Measurements from ENCODE around the gene TBC1D24. TPM values are rescaled to one million over a fixed set of nuclear protein-coding genes. Genes with fewer than 3 reads are reported as not detected.

TBC1D24 gene
- polyA plus RNA-seq, 1 of the 3 experiments (the other 2 are of a cell fraction): 6.7 TPM

DNA sequence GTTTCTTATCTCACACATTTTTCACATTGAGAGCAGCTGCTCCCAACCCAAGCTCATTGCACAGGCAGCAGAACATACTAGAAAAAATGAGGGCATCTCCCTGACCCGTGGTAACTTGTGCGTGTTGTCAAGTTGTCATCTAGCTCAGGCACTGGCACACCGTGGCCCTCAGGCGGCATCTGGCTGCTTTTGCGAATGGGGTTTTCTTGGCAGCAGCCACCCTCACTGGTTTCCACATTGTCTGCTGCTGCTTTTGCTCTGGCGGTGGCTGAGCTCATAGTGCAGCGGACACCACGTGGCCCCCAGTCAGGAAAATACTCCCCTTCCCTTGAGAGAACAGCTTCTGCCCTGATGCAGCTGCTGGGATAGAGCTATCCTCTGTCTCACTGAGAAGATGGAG, 24.4 kb upstream of the TBC1D24 start:
- Histone ChIP-seq H3K9me2 (no peaks in the 10 kb centered on the region), H3K36me3 (replicated peaks in 1 of 2; ENCODE audit: control insufficient read depth in 1 of 2, insufficient read depth in 2 of 2, low read length in 1 of 2) (peaks cover 11 to 39% of the 10 kb centered on the region in 2 experiments), H3K4me2 (no peak overlapping the region), H3K4me3 (ENCODE audit: low read depth in 2 of 2, low read length in 1 of 2) (no peak overlapping the region), H3K4me1 (ENCODE audit: control insufficient read depth in 1 of 2, insufficient read depth in 2 of 2, low read depth in 1 of 2, low read length in 1 of 2) (no peaks in the 10 kb centered on the region), H3K9me3 (no peaks in the 10 kb centered on the region), H2AFZ (ENCODE audit: low read depth) (no peak overlapping the region), H3K27ac (ENCODE audit: low read depth in 2 of 2, low read length in 1 of 2) (no peak overlapping the region), H4K20me1 (ENCODE audit: insufficient read depth) (no peaks in the 10 kb centered on the region), H3K79me2 (ENCODE audit: insufficient read depth) (peaks cover 12% of the 10 kb centered on the region; the same call in 1 of the 2 replicates), H3K9ac (no peak overlapping the region), H3F3A (replicated peaks; ENCODE audit: insufficient read depth) (peaks cover 8% of the 10 kb centered on the region), H3K27me3 (ENCODE audit: insufficient read depth) (no peaks in the 10 kb centered on the region)
- CTCF ChIA-PET: interaction anchor here (0.6 to 1.5 kb wide), 4 partner anchors 51 to 182 kb away, joined by 3 to 9 read pairs (median 3); partner anchors contain the start of gene ABCA3
- POLR2A ChIA-PET: no interaction called here
- no peak for DNase-seq
- WGBS (ENCODE audit: low lambda C conversion rate): 89% methylated on average over 8 of the region's 8 CpGs
- TF ChIP-seq RCOR1 (IDR thresholded peaks at IDR 0.05; ENCODE audit: low read length) (no peak), TCF12 (IDR thresholded peaks at IDR 0.05) (no peak)
- TF ChIP-seq, protein P1, sequence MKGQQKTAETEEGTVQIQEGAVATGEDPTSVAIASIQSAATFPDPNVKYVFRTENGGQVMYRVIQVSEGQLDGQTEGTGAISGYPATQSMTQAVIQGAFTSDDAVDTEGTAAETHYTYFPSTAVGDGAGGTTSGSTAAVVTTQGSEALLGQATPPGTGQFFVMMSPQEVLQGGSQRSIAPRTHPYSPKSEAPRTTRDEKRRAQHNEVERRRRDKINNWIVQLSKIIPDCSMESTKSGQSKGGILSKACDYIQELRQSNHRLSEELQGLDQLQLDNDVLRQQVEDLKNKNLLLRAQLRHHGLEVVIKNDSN (IDR thresholded peaks at IDR 0.05; ENCODE audit: borderline replicate concordance, low read depth): no peak

DNA sequence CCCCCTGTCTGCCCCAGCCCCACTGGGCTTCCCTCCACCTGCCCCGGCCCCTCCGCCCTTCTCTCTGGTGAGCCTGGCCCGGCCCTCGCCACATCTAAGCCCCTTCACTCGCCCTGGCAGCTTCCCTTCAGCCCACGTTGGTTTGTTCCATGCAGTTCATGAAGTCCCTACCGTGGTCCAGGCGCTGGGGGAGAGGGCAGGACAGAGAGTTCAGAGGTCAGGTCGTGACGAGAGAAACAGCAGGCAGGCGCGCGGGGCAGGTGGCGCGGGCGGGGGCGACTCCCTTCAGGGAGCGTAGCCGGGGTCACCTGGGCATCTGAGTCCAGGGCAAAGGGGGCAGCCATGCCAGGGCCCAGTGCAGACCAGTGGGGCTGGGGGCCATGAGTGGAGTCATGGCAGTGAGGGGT, 23.9 kb upstream of the TBC1D24 start:
- ChIA-PET CTCF (interaction anchor here (0.6 to 1.5 kb wide), 4 partner anchors 50 to 182 kb away, joined by 3 to 9 read pairs (median 3); partner anchors contain the start of gene ABCA3), POLR2A (no interaction called here)

More for the DNA sequence above, 23.9 kb upstream of the TBC1D24 start:
- Histone ChIP-seq H3K4me2 (no peak overlapping the region), H3K27ac (ENCODE audit: low read depth in 2 of 2, low read length in 1 of 2) (no peak overlapping the region), H3K27me3 (ENCODE audit: insufficient read depth) (no peaks in the 10 kb centered on the region), H3K4me1 (ENCODE audit: control insufficient read depth in 1 of 2, insufficient read depth in 2 of 2, low read depth in 1 of 2, low read length in 1 of 2) (no peaks in the 10 kb centered on the region), H3K36me3 (replicated peaks in 1 of 2; ENCODE audit: control insufficient read depth in 1 of 2, insufficient read depth in 2 of 2, low read length in 1 of 2) (peaks cover 11 to 39% of the 10 kb centered on the region in 2 experiments), H3K9ac (no peak overlapping the region), H3K79me2 (ENCODE audit: insufficient read depth) (peaks cover 12% of the 10 kb centered on the region; the same call in 1 of the 2 replicates), H3K9me2 (no peaks in the 10 kb centered on the region), H2AFZ (ENCODE audit: low read depth) (no peak overlapping the region), H3K9me3 (no peaks in the 10 kb centered on the region), H4K20me1 (ENCODE audit: insufficient read depth) (no peaks in the 10 kb centered on the region), H3F3A (replicated peaks; ENCODE audit: insufficient read depth) (peaks cover 8% of the 10 kb centered on the region), H3K4me3 (ENCODE audit: low read depth in 2 of 2, low read length in 1 of 2) (no peak overlapping the region)
- no peak for DNase-seq
- TF ChIP-seq RAD21 (IDR thresholded peaks at IDR 0.05; ENCODE audit: low read length): no peak
- TF ChIP-seq SMC3 (IDR thresholded peaks at IDR 0.05; ENCODE audit: low read depth, low read length): no peak
- TF ChIP-seq MEF2A (IDR thresholded peaks at IDR 0.05; ENCODE audit: borderline replicate concordance, low read depth): no peak
- TF ChIP-seq, protein P2, sequence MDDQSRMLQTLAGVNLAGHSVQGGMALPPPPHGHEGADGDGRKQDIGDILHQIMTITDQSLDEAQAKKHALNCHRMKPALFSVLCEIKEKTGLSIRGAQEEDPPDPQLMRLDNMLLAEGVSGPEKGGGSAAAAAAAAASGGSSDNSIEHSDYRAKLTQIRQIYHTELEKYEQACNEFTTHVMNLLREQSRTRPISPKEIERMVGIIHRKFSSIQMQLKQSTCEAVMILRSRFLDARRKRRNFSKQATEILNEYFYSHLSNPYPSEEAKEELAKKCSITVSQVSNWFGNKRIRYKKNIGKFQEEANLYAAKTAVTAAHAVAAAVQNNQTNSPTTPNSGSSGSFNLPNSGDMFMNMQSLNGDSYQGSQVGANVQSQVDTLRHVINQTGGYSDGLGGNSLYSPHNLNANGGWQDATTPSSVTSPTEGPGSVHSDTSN (IDR thresholded peaks at IDR 0.05): no peak
- no peak for TF ChIP-seq SIN3A (IDR thresholded peaks at IDR 0.05; ENCODE audit: borderline replicate concordance, low read depth, low read length)
- TF ChIP-seq, protein P3, sequence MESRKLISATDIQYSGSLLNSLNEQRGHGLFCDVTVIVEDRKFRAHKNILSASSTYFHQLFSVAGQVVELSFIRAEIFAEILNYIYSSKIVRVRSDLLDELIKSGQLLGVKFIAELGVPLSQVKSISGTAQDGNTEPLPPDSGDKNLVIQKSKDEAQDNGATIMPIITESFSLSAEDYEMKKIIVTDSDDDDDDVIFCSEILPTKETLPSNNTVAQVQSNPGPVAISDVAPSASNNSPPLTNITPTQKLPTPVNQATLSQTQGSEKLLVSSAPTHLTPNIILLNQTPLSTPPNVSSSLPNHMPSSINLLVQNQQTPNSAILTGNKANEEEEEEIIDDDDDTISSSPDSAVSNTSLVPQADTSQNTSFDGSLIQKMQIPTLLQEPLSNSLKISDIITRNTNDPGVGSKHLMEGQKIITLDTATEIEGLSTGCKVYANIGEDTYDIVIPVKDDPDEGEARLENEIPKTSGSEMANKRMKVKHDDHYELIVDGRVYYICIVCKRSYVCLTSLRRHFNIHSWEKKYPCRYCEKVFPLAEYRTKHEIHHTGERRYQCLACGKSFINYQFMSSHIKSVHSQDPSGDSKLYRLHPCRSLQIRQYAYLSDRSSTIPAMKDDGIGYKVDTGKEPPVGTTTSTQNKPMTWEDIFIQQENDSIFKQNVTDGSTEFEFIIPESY (IDR thresholded peaks at IDR 0.05; ENCODE audit: borderline replicate concordance, low read depth): no peak
- no peak for TF ChIP-seq RXRA (IDR thresholded peaks at IDR 0.05; ENCODE audit: borderline replicate concordance, low read depth)
- TF ChIP-seq YY1 (IDR thresholded peaks at IDR 0.05; ENCODE audit: low read depth): no peak
- TF ChIP-seq, protein P4, sequence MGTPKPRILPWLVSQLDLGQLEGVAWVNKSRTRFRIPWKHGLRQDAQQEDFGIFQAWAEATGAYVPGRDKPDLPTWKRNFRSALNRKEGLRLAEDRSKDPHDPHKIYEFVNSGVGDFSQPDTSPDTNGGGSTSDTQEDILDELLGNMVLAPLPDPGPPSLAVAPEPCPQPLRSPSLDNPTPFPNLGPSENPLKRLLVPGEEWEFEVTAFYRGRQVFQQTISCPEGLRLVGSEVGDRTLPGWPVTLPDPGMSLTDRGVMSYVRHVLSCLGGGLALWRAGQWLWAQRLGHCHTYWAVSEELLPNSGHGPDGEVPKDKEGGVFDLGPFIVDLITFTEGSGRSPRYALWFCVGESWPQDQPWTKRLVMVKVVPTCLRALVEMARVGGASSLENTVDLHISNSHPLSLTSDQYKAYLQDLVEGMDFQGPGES (IDR thresholded peaks at IDR 0.05; ENCODE audit: low read depth, low read length): no peak
- TF ChIP-seq TEAD4 (IDR thresholded peaks at IDR 0.05; ENCODE audit: borderline replicate concordance, insufficient read depth): no peak
- no peak for TF ChIP-seq RFX5 (IDR thresholded peaks at IDR 0.05; ENCODE audit: low read length)
- no peak for TF ChIP-seq EP300 (IDR thresholded peaks at IDR 0.05; ENCODE audit: borderline replicate concordance in 1 of 2, low read depth in 1 of 2, low read length in 1 of 2)
- TF ChIP-seq POLR2AphosphoS5 (IDR thresholded peaks at IDR 0.05; ENCODE audit: low read depth, low read length): no peak
- 96% methylated on average over 17 of the region's 19 CpGs for WGBS (ENCODE audit: low lambda C conversion rate)
